GM18868 (cell line): ENCODE data around the gene PLD4.
"Not testable (repeated sequence)": the region's sequence is repeated elsewhere in the genome, so short reads cannot be mapped to it uniquely, and the experiment has no call there.

Source experiments
- ATAC-seq: cut with Tn5 transposase; IDR thresholded peaks from one replicate; pipeline ENCODE4 v1.9.1; 2021; ENCODE audit warnings: mild to moderate bottlenecking, moderate library complexity; ENCODE audit not compliant: unreplicated experiment

PLD4 gene

DNA sequence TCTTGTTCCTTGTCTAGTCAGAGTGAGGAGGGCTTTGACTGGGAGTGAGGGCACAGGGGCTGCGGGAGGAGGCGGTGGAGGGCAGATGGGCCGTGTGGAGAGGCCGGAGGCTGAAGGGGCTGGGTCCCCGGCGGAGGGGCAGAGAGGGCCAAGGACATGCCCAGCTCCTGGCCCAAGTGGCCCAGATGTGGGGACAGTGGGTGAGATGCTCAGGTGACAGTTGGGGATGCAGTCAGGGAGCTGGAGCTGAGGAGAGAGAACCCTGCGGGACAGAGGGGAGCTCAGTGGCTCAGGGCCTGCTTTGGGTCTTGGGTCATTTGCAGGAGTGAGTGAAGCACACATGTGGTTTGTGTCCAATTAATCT, 26.5 kb upstream of the PLD4 start:
- ATAC-seq = no peak

DNA sequence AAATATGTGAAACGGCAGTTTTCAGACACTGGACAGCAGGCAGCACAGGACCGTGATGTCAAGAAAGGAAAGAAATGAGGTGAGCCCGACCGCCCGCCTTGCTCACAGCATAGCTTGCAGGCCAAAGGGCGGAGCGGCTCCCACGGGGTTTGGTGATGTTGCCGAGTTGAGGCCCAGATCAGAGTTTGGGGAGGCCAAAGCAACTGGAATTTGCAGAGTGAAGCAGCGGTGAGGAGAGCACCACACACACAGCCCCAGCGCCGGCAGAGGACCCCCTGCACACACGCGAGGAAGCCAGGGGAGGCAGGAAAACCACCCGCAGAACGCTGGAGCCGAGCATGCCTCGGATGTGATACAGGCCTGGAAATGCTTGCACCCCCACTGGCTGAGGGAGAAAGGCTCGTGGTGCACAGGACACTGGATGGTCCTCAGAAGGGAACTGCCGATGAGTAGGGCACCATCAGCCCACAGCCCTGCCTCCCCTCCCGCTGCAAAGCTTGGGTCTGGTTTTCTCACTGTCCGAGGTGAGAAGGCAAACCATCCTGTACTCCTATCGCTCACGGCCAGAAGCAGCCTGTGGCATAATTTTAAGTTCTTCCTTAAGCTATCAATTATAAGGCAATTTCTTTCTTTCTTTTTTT, 25.7 kb upstream of the PLD4 start:
- ATAC-seq = no peak

DNA sequence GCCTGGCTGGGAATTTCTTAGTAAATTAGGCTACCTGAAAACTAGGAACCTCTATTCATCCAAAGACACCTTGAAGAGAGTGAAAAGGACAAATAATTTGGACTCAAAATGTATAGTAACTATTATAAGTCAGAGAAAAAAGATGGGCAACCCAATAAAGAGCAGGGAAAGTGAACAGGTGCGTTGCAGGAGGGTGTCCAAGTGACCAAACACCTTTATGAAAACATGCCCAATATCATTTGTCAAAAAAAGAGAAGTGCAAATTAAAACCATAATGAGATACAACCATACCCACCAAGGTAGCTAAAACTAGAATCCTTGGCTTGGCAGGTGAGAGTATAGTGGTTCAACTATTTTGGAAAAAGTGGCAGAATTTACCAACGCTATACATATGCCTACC, 24.9 kb upstream of the PLD4 start:
- ATAC-seq = no peak

DNA sequence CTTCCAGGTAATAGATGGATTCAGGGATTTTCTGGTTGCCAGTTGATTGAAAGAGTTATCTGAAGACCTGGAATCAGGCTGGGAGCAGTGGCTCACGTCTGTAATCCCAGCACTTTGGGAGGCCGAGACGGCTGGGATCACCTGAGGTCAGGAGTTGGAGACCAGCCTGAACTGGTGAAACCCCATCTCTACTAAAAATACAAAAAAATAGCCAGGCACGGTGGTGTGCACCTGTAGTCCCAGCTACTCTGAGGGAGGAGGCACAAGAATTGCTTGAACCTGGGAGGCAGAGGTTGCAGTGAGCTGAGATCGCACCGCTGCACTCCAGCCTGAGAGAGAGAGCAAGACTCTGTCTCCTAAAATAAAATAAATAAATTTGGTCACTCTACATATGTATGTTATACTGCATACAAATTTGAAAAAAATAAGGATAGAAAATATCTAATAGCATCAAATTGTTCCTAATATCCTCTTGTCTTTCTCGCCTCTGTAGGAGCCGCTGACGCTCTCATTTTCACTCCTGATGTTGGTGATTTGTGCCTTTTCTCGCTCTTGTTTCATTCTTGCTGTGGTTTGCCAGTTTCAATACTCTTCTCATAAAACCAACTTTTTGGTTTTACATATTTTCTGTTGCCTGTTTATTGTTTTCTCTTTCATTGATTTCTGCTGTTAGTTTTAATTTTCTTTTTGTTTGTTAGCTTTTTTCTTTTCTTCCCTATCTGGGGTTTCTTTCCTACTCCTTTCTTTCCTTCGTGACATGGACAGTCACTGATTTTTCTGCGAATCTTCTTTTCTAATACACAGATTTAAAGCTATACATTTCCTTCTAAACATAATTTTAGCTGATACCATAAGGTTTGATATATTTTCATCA, 23.8 kb upstream of the PLD4 start:
- ATAC-seq = no peak

DNA sequence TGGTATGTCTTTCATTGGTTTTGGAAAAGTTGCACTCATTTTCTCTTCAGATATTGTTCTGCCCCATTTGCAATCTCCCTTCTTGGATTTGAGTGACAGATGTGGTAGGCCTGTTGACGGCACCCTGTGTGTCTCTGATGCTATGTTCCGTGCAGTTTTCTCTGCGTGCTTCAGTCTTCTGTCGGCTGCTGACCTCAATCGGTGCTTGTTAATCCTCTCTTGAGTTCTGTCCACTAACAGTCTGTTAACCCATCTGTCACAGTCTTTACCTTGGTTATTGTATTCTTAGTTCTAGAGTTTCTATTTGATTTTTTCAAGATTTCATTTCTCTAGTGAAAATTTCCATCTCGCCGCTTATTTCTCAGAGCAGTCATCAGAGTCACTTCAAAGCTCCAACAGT, 20.7 kb upstream of the PLD4 start:
- ATAC-seq = no peak

DNA sequence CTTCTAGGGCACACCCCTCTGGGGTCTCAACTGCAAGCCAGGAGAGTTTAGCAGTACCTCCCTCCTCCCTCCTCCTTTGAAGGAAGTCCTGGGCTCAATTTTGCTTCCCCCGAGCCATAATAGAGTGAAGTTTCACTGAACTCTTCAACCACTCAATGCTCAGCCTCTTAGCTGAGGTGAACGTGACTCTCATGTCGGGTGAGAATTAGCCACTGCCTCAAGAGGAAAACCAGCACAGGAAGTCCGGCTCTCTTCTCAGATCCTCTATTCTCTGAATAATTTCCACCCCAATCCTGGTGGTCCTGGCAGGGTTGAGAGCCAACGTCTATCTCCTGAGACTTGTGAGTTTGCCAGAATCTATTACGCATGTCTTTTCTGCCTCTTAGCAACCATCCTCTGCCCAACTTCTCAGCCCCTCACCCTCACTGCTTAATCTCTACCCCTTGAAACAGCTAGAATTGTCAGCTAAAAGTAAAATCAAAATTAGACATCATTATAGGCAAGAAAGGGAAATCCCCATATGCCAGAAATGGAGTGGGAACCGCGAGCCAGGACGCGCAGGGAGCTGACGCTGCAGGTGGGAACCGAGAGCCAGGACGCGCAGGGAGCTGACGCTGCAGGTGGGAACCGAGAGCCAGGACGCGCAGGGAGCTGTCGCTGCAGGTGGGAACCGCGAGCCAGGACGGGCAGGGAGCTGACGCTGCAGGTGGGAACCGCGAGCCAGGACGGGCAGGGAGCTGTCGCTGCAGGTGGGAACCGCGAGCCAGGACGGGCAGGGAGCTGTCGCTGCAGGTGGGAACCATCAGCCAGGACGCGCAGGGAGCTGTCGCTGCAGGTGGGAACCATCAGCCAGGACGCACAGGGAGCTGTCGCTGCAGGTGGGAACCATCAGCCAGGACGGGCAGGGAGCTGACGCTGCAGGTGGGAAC, 19.8 kb upstream of the PLD4 start:
- not testable (repeated sequence) for ATAC-seq

DNA sequence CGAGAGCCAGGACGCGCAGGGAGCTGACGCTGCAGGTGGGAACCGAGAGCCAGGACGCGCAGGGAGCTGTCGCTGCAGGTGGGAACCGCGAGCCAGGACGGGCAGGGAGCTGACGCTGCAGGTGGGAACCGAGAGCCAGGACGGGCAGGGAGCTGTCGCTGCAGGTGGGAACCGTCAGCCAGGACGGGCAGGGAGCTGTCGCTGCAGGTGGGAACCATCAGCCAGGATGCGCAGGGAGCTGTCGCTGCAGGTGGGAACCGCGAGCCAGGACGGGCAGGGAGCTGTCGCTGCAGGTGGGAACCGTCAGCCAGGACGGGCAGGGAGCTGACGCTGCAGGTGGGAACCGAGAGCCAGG, 19.1 kb upstream of the PLD4 start:
- not testable (repeated sequence) for ATAC-seq

DNA sequence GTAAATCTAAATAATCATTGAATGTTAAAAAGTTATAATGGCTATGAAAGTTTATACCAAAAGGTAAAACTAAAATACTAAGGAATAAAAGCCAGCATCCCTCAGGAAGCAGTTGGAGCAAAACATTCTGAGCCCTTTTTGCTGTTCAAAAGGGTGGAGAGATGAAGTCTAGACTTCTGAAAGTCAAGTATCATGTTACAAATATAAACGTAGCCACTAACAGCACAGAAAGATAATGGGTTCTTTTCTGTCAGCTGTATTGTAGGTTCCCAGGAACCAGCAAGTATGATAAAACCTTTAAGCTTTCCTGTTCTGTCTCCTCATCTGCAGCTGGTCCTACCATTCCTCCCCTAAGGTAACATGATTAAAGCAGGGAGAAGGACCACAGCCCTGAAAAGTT, 16.4 kb upstream of the PLD4 start:
- no peak for ATAC-seq

DNA sequence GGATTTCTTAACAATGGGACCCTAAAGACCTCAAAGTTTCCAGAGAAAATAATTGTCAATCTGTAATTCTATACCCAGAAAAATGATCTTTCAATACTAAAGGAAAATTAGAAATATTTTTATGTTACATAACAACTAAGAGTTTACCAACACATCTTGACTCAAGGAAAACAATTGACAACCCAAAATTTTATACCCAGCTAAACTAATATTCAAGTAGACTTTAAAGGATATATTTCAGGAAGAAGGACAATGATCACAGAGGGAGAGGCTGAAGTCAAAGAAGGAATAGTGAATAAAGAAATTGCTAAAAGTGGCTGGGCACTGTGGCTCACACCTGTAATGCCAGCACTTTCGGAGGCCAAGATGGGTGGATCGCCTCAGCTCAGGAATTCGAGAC, 12.6 kb upstream of the PLD4 start:
- no peak for ATAC-seq

DNA sequence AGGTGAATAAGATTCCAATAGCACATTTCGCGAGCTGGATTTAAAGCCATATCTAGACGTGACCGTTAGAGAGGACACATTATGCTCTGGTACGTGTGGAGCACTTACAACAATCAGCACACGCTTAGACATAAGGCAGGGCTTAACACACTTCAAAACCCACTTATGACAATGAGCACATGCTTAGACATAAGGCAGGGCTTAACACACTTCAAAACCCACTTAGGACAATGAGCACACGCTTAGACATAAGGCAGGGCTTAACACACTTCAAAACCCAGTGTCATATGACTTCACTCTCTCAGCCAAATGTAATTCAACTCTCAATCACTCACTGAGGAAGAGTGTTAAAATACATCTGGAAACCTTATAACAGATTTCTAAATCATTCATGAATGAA, 11.2 kb upstream of the PLD4 start:
- ATAC-seq = no peak

DNA sequence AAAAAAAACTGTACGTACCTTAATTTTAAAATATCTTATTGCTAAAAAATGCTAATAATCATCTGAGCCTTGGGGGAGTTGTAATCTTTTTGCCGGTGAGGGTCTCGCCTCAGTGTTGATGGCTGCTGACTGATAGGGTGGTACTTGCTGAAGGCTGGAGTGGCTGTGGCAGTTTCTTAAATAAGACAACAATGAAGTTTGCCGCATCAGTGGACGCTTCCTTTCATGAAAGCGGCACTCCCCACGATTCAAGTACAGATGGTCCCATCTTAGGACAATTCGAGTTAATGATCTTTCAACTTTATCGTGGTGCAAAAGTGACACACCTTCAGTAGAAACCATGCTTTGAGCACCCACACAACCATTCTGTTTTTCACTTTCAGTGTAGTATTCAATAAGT, 7.6 kb upstream of the PLD4 start:
- ATAC-seq = no peak

DNA sequence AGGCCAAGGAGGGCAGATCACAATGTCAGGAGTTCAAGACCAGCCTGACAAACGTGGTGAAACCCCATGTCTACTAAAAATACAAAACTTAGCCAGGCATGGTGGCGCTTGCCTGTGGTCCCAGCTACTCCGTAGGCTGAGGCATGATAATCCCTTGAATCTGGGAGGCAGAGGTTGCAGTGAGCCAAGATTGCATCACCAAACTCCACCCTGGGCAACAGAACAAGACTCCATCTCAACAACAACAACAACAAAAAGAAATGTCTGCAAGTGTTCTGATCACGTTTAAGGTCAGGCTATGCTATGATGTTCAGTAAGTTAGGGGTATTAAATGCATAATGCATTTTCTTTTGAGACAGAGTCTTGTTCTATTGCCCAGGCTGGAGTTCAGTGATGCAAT, 6.7 kb upstream of the PLD4 start:
- ATAC-seq = no peak

DNA sequence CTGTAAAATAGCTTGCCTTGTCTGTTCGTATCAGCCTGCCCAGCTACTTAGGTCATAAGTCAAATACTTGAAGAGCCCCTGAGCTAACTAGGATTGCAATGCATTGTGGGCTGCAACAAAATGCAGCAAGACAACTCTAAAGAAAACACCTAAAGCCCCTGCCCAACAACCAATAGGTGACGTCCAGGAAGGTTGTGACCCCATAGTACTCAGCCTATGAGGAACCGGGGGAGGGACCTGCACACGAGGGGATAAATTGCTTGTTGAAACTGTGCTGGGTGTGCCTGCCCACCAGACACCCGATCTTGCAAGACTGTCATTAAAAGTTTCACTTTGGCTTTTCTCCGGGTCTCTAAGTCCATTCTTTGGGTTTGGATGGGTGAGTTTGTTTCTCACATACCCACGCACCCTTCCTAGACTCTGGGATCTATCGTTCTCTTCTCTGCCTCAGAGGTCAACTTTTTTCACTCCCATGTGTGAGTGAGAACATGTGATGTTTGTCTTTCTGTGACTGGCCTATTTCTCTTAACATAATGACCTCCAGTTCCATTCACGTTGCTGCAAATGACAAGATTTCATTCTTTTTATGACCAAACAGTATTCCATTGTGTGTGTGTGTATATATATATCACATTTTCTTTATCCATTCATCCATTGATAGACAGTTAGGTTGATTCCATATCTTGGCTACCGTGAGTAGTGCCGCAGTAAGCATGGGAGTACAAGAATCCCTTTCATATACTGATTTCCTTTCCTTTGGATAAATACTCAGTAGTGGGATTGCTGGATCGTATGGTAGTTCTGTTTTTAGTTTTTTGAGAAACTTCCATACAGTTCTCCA, 5.3 kb upstream of the PLD4 start:
- not testable (repeated sequence) for ATAC-seq

DNA sequence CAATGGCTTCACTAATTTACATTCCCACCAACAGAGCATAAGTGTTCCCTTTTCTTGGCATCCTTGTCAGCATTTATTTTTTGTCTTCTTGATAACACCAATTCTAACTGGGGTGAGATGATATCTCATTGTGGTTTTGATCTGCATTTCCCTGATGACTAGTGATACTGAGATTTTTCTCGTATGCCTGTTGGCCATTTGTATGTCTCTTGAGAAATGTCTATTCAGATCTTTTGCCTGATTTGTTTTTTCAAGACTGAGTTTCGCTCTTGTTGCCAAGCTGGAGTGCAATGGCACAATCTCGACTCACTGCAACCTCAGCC, 4.7 kb upstream of the PLD4 start:
- no peak for ATAC-seq

DNA sequence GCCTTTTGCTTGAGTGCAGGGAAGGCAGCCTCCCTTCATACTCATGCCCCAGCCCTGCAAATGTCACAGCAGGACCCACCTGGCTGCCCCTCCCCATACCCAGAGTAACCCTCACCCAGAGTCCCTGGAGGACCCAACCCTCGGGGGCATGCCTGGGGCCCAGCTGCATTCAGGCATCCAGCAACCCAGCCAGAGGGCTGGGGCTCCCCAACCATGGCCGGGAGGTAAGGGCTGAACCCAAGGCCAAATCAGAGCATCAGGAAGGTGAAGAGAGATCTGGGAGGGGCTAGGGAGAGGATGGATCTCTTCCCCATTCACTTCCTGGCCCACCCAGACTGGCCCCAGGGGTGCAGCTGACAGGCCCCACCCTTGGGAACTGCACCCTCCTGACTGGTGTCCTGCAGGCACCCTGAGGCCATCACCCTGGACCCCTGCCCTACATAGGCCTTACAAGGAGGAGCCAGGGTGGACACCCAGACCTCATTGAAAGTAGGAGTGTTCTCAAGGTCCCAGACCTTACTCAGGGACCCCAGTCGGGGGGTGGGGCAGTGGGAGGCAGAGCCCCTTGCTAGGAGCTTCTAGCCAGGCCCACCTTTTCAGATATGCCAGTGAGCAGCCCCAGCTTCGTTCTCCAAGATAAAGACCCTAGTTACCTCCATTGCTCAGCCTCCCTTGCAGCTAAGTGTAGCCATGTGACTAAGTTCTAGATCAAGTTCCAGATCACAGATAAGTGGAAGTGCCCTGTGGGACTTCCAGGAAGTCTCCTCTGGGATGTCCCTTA, 849 bp upstream of the PLD4 start:
- no peak for ATAC-seq

DNA sequence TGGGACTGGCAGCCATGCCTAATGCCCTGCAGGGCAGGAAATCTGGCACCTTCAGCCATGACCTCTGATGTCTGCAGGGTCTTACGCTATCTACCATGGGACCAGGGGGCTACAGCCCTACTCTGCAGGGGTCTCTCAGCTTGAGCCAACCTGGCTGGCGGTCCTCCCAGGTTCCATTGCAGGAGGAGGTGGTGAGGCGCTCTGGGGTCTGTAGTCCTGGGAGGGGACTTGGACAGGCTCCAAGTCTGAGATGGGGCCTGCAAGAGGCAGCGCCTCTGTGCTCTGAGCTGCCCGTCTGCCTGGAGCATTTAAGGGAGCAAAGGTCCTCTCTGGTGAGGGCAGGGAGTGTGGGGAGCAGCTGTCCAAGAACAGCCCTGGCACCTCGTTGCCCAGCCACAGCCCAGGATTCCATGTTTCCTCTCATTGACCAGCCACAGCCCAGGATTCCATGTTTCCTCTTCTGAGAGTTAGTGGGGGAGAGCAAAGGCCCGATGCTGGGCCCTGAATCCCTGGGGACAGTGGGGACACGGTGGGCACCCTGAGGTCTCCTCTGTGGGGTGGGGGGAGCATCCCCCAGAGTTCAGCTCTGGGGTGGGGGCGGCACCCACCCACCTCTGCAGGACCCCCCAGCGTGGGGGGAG, 655 bp downstream of the PLD4 start:
- ATAC-seq = no peak

DNA sequence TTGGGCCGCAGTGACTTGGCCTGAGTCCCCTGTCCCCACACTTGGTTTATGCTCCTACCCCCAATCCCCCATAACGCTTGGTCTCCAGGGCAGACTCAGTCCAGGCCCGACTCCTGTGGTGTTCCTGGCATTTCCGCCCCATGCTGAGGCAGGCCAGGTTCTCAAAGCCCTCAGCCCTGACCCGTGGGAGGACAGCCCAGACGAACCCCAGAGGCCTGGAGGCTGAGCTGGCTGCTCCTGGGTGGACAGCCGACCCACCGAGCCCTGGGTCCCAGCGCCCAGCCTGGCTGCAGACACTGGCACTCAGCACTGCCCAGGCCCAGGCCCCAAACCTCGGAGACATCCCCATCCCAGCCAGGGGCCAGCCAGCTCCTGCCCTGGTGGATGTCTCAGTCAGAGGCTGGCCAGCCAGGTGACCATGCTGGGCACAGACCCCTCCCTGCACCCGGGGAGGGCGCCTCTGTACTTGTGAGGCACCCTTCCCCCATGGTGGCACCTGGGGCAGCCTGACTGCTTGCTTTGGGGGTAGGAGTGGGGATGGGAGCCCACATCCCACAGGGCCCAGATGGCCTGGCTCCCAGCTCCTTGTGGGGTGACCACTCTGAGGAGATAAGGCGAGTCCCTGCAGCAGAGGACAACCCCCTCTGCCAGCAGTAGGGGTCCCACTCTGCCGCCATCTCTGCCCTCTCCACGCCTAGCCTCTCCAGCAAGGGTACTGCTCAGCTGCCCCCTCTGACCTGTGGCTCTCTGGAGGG, 1.4 kb downstream of the PLD4 start:
- ATAC-seq = no peak

DNA sequence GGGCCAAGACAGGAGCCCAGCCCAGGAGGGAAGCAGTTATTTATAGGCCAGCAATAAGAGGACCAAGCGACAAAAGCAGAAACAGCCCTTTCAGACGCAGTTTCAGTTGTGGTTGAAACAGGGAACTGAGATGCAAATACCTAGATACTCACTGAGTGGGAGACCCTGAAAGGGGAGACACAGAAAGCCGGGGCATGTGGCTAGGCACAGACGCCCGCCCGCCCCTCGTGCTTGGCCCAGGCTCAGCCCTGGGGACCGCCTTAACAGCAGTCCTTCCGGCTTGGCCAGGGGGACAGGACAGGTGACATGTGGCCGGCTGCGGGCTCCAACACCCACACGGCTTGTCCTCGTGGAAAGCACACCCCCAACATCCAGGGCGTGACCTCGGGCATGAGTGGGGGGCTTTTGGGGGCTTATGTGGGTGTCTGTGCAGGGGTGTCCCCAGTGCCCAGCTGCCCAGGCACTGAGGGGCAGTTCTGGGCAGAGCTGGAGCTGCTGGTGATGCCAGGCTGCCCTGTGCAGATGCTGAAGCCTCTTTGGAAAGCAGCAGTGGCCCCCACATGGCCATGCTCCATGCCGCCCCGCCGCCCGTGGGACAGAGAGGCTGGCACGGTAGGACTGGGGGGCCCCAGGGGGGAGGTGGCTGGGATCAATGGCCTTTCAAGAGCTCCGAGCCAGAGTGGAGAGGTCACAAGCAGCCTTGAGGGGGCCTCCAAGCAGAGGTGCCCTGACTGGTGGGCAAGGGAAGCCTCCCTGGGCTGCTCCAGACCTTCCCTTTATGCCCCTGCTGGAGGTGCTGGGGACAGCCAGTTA, 2.1 kb downstream of the PLD4 start:
- peak; percentile 81 for ATAC-seq
